GM21723 (cell line): Measurements from ENCODE around the gene CENPS.
"Not testable (repeated sequence)": the region's sequence is repeated elsewhere in the genome, so short reads cannot be mapped to it uniquely, and the experiment has no call there.

Source experiments
- ATAC-seq: cut with Tn5 transposase; IDR thresholded peaks from one replicate; pipeline ENCODE4 v1.9.1; 2021; ENCODE audit warnings: mild to moderate bottlenecking, moderate library complexity; ENCODE audit not compliant: unreplicated experiment

The CENPS gene

DNA sequence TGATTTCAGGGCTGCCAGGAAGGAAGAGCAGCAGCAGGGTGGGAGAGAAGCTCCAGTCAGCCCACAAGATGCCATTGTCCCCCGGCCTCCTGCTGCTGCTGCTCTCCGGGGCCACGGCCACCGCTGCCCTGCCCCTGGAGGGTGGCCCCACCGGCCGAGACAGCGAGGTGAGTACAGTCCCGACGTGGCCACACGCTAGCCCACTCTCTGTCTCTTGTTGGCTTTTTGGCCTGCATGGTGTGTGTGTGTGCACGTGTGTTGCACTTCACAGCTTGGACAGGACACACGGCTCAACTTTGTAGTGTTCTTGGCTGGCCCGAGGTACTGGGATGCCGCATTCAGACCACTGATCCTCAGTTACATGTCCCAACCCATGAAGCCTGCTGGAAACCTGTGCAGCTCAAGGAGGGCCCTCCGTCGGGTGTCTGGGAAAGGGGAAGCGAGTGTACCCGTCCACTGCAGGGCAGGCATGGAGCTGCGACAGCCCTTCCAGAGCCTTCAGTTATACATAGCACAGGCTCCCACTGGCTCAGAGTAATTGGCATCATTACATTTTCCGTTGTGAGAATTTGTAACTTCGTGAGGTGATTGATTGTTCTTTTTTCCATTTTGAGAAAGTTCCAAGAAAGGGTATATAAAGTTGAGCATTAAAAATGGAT, 20.1 kb downstream of the CENPS start:
- ATAC-seq: no peak

- no peak for ATAC-seq
These were observed 20.6 kb downstream of the CENPS start for GRCh38 chr1:10450836-10451235.

DNA sequence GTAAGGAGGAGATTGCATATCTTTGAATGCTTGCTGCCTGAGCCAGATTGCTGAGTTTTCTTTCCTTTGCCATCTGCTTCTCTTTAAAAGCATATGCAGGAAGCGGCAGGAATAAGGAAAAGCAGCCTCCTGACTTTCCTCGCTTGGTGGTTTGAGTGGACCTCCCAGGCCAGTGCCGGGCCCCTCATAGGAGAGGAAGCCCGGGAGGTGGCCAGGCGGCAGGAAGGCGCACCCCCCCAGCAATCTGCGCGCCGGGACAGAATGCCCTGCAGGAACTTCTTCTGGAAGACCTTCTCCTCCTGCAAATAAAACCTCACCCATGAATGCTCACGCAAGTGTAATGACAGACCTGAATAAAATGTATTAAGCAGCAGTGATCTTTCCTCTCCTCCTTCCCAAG, 21.1 kb downstream of the CENPS start:
- ATAC-seq: no peak

DNA sequence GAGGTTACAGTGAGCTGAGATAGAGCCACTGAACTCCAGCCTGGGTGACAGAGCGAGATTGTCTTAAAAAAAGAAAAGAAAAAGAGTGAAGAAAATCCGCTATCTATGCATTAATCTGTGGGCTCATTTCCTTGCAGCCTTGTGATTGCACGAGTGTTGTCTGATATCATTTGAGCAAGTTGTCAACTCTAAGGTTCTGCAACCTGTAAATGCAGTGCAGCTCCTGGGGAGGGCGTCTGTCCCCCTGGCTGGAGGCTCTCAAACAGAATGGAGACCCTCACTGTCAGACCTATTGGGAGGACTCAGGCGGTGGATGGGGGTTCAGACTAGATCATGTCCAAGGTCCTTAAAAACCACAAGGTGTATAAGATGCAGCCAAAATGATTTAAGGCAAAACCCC, 25.8 kb downstream of the CENPS start:
- no peak for ATAC-seq

GRCh38 chr1:10456661-10457060, 26.4 kb downstream of the CENPS start:
- no peak for ATAC-seq

GRCh38 chr1:10457462-10457861, 27.2 kb downstream of the CENPS start:
- not testable (repeated sequence) for ATAC-seq

DNA sequence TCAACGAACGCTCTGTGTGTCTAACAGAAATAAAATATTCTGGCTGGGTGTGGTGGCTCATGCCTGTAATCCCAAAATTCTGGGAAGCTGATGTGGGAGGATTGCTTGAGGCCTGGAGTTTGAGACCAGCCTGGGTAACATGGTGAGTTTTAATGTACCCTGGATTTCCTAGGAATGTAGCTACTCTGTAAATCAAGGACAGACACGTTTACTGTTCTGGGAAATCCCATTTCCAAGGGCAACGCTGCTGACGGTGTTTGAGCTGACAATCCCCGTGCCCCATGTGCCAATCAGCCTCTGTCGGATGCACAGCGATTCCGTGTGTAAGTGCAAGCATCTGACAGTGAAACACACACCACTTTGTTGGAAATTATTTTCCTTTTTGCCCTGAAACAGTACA, 27.6 kb downstream of the CENPS start:
- no peak for ATAC-seq

DNA sequence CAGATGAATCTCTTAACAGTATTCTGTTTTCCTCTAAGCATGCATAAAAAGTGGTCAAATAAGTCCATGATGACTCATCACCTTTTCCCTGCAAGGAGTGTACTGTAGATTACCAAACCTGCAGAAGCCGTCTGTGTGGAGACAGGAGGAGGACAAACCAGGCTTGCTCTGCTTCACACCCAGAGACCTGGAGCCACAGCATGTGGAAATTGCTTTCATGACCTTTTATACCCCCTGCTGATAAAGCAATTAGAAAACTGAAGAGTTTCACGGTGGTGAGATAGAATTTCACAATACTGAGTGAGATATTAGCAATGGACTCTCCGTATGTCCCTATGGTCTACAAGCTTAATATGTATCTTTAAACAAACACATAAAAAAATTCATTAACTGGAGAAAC, 29.0 kb downstream of the CENPS start:
- no peak for ATAC-seq

DNA sequence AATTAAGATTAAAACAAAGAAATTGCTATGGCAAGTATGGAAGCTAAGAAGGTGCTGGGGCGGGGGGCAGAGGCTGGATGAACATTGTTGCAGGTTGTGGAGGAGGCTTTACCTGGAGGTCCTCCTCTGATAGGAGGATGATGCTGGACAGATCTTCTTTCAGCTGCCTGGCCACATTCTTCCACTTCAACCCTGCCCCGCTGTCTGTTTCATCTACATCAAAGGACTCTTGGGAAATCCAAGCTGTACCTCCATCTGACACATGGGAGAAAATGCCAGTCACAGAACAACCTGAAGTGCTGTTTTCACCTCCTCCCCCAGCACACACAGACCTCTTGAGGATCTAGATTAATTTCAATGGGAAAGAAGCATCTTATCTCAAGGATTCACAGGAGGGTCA, 36.8 kb downstream of the CENPS start:
- no peak for ATAC-seq

DNA sequence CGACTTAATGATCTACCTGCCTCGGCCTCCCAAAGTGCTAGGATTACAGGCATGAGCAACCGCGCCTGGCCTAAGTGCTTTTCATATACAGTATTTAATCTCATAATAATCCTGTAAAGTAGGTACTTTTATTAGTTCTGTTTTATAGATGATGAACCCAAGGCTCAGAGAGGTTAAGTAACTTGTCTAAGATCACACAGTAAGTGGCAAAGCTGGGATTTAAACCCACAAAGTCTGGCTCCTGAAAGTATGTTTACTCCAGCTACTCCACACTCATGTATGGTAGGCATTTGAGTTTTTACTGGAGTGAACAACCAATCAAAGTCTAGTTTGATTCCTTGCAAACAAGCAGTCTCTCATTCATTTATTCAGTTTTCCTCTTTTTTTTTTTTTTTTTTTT, 39.8 kb downstream of the CENPS start:
- no peak for ATAC-seq

DNA sequence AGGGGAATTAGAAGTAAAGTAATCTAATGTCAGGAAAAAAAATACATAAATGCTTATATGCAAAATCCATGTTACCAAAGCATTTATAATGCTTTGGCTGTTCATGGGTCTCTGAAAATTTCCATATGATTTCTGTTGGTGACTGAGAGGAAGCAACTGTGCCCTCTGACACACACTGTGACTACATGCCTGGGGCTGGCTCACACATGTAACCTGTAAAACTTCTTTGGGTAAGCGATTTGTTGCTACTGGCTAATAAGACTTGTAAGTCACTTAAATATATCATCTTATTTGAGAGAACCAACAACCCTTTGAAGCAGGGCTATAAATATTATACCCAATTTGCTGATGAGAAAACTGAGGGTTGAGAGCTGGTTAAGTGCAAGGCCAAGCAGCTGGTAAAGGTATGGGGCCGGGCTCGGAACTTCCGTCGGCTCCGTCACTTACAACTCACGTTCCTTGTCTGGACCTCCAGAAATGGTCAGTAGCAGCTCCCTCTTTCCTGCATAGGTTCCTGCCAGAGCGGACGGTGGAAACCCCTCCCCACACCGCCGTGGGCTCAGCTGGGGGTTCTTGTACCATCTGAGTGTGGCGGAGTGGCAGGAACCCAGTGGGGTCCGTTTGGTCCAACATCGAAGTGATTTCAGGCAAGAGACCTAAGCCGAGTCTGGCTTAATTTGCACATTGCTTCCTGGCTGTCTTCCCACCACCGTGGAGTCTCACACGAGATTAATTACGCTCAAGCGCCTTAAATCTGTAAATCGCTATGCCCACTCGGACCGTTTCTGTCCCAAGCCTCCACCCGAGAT, 41.4 kb downstream of the CENPS start:
- ATAC-seq: no peak

- peak; percentile 86 for ATAC-seq
These were observed 42.2 kb downstream of the CENPS start, which contains the start of gene DFFA for GRCh38 chr1:10472220-10473144. Gene DFFA, minus strand, starts transcription at chr1:10472529. Its CDS starts 71 bp downstream, at chr1:10472458.

GRCh38 chr1:10473145-10473765, 43.0 kb downstream of the CENPS start:
- ATAC-seq: no peak

GRCh38 chr1:10474309-10474612, 44.0 kb downstream of the CENPS start:
- not testable (repeated sequence) for ATAC-seq

DNA sequence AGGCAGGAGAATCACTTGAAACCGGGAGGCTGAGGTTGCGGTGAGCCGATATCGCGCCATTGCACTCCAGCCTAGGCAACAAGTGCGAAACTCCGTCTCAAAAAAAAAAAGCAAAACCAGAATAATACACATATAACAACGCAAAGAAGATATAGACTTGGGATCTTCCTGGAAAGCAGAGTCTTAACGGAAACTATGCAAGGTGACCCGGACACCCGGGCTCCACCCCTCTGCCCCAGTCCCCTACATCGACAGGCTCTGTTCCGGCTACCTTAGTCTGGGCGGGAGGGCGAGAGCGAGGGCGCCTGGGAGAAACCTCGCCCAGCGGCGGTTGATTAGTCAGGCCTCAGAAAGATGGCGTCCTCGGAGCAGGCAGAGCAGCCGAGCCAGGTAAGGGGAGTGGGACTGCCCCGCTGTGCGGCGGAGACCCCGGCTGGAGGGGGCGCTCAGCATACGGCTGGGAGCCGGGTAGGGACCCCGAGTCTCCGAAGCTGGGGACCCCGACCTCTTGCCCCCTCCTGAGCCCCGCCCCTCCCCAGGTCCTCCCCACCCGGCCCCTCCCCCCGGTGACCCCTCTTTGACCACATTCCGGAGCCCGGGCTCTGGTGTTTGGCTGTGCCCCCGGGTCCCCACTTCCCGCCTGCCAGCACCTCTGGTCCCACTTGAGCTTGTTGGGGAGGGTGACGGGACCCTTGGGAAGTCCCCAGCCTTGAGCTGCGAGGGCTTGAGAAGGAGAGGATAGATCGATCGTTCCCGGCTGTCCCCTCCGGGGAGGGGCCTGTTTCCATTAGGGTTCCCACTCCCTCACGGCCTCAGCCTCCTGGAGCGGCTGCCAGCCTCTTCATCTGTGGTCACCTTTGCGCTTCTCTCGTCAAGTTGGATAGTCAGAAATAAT, 44.6 kb downstream of the CENPS start, which contains the start of gene PEX14:
Gene PEX14, plus strand, starts transcription at position 338 of the 895 bp plus-strand sequence. Its CDS starts 17 bp downstream, at position 355.
- ATAC-seq: peak; percentile 64

DNA sequence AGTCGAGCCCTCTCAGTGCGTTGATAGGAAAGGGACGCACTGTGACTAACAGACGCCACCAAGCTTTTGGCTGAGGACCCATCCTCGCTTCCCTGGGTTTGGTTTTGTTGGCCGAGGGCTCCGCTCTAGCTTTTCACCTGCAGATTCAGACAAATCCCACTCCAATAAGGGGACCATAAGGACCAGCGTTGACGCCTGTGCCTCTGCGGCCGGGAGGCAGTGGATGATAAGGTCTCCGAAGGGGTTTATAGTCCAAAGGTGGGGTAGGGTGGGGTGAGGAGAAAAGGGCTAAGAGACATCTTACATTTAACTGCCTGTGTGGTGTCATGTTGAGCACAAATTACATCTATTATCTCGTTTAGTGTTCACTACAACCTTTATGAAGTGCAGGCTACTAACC, 45.3 kb downstream of the CENPS start:
- ATAC-seq: no peak

DNA sequence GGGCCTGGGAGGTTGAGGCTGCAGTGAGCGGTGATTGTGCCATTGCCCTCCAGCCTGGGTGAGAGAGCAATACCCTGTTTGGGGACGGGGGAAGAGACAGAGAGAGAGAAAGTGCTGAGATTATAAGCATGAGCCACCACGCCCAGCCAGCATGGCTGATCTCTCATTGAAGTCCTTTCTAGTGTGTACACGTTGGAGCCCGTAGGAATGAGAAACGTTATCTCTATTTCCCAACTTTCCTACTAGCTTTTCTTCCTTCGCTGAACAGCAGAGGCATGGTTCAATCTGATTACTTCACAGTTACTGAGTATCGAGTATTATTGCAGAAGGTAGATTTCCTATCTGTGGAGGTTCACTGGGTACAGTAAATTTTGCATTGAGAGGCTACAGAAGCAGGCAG, 49.1 kb downstream of the CENPS start:
- ATAC-seq: no peak

GRCh38 chr1:10480614-10481013, 50.4 kb downstream of the CENPS start:
- no peak for ATAC-seq

- no peak for ATAC-seq
These were observed 54.3 kb downstream of the CENPS start for GRCh38 chr1:10484521-10484920.
